ENCODE data around the gene MYLIP.

Gene MYLIP

GRCh38 chr6:16141514-16141913, 12.6 kb downstream of the MYLIP start:
- Histone ChIP-seq H3F3A (ENCODE audit: insufficient read depth, low read length) (peaks cover 6% of the 10 kb centered on the region), H3K4me2 (ENCODE audit: low read depth, low read length) (no peak overlapping the region), H3K4me1 (ENCODE audit: low read length) (peaks cover 10% of the 10 kb centered on the region), H3K9ac (ENCODE audit: low read length) (no peak overlapping the region), H4K20me1 (ENCODE audit: insufficient read depth, low read length) (peaks cover 13% of the 10 kb centered on the region), H3K36me3 (replicated peaks; ENCODE audit: insufficient read depth, low read length) (peaks cover 40% of the 10 kb centered on the region), H3K9me3 (replicated peaks; ENCODE audit: insufficient read depth, low read length) (no peaks in the 10 kb centered on the region), H3K27me3 (replicated peaks; ENCODE audit: insufficient read depth, low read length) (no peaks in the 10 kb centered on the region), H3K27ac (ENCODE audit: low read length) (no peak overlapping the region), H3K9me2 (replicated peaks; ENCODE audit: insufficient read depth, low read length) (no peaks in the 10 kb centered on the region), H3K4me3 (ENCODE audit: low read length) (no peak overlapping the region), H3K79me2 (ENCODE audit: low read length) (peaks cover 91% of the 10 kb centered on the region), H2AFZ (ENCODE audit: low read length) (no peak overlapping the region)
- no peak for TF ChIP-seq CTCF (IDR thresholded peaks at IDR 0.05; ENCODE audit: low read length)
- TF ChIP-seq EZH2phosphoT487 (IDR thresholded peaks at IDR 0.05; ENCODE audit: low read length) = no peak
- no peak for DNase-seq

- peaks cover 60% of the 10 kb centered on the region for H3K79me2 ChIP-seq (ENCODE audit: low read length)
Measured at GRCh38 chr6:16145038-16145437, 16.2 kb downstream of the MYLIP start.

GRCh38 chr6:16146028-16146427, 17.1 kb downstream of the MYLIP start:
- Histone ChIP-seq H3K79me2 (ENCODE audit: low read length) (peaks cover 50% of the 10 kb centered on the region), H3K4me3 (ENCODE audit: low read length) (no peak overlapping the region), H3K9me3 (replicated peaks; ENCODE audit: insufficient read depth, low read length) (no peaks in the 10 kb centered on the region), H3K36me3 (replicated peaks; ENCODE audit: insufficient read depth, low read length) (peaks cover 45% of the 10 kb centered on the region), H3K27ac (ENCODE audit: low read length) (no peak overlapping the region), H3K9me2 (replicated peaks; ENCODE audit: insufficient read depth, low read length) (no peaks in the 10 kb centered on the region), H3K9ac (ENCODE audit: low read length) (no peak overlapping the region), H3F3A (ENCODE audit: insufficient read depth, low read length) (no peaks in the 10 kb centered on the region), H3K27me3 (replicated peaks; ENCODE audit: insufficient read depth, low read length) (no peaks in the 10 kb centered on the region), H2AFZ (ENCODE audit: low read length) (no peak overlapping the region), H3K4me2 (ENCODE audit: low read depth, low read length) (no peak overlapping the region), H3K4me1 (ENCODE audit: low read length) (no peaks in the 10 kb centered on the region), H4K20me1 (ENCODE audit: insufficient read depth, low read length) (no peaks in the 10 kb centered on the region)
- DNase-seq = no peak
- TF ChIP-seq EZH2 (optimal IDR thresholded peaks at IDR 0.05; ENCODE audit: low read depth, low read length) (no peak), EZH2phosphoT487 (IDR thresholded peaks at IDR 0.05; ENCODE audit: low read length) (no peak), CTCF (IDR thresholded peaks at IDR 0.05; ENCODE audit: low read length) (no peak)

More at GRCh38 chr6:16145038-16145437, 16.2 kb downstream of the MYLIP start:
- TF ChIP-seq EZH2phosphoT487 (IDR thresholded peaks at IDR 0.05; ENCODE audit: low read length) (no peak), EZH2 (optimal IDR thresholded peaks at IDR 0.05; ENCODE audit: low read depth, low read length) (no peak), CTCF (IDR thresholded peaks at IDR 0.05; ENCODE audit: low read length) (no peak)
- H4K20me1 ChIP-seq (ENCODE audit: insufficient read depth, low read length) = peaks cover 2% of the 10 kb centered on the region; the same call in 1 of the 2 replicates
- no peaks in the 10 kb centered on the region for H3F3A ChIP-seq (ENCODE audit: insufficient read depth, low read length)
- H3K27me3 ChIP-seq (replicated peaks; ENCODE audit: insufficient read depth, low read length) = no peaks in the 10 kb centered on the region
- H3K4me1 ChIP-seq (ENCODE audit: low read length) = no peaks in the 10 kb centered on the region
- no peak overlapping the region for H3K27ac ChIP-seq (ENCODE audit: low read length)
- H3K9me3 ChIP-seq (replicated peaks; ENCODE audit: insufficient read depth, low read length) = no peaks in the 10 kb centered on the region
- no peak overlapping the region for H3K9ac ChIP-seq (ENCODE audit: low read length)
- H3K36me3 ChIP-seq (replicated peaks; ENCODE audit: insufficient read depth, low read length) = peaks cover 50% of the 10 kb centered on the region
- H3K4me3 ChIP-seq (ENCODE audit: low read length) = no peak overlapping the region
- DNase-seq = no peak
- no peak overlapping the region for H3K4me2 ChIP-seq (ENCODE audit: low read depth, low read length)
- no peak overlapping the region for H2AFZ ChIP-seq (ENCODE audit: low read length)
- no peaks in the 10 kb centered on the region for H3K9me2 ChIP-seq (replicated peaks; ENCODE audit: insufficient read depth, low read length)

Measured in MM.1S (cell line).